Measurements from ENCODE around the gene TMEM161B.
"Not testable (repeated sequence)": the region's sequence is repeated elsewhere in the genome, so short reads cannot be mapped to it uniquely, and the experiment has no call there.

Gene TMEM161B

DNA sequence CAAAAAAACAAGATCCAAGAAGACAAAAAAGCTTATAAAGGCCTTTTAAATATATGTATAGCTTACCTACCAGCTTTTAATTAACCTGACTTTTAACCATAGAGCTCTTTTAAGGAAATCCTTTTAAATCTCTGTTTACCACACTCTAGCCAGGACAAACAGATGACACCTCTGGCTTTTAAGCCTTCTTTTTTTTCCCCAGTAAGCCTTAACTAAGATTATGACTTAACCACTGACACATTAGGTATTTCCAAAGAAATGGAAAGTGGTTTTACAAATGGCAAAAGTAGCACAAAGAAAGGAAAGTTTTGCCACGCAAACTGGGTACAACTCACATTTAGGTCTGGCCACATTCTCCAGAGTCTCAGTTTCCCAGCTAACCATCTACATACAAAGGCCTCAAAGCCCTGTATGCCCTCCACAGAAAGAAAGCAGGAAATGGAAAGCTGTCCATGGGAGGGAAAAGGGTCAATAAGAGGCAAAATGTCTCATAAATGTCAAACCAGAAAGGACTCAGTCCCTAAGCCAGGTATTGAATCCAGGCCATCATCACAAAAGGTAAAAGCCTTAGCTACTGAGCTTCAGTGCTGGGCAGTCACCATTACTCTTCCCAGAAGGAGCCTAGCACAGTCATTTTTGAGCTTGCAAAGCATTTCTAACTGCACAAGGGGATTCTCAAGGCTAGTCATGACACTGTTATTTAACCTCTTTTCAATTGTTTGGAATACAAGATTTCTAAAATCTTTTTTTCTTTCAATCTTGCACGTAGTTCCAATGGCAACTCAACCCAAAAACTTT lies 19.7 kb downstream of the TMEM161B start:
- DNase-seq, result no peak

DNA sequence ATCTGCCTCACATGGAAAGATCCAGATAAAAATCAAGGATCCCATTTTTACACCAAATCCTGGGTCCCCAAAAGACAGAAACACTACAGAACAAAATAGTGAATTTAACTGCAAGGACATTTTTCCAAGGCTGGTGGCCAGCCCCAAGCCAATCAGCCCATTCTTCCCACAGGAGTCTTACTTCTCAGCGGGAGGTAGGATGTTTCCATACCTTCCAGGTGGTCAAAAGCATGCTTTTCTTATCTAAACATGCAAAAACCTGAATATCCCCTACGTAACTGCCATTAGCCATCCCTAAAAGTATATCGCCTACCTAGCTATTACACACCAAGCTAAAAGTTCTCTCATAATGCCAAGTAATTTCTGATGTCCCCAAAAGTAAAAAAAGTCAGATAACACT lies 20.6 kb downstream of the TMEM161B start:
- DNase-seq, result no peak

DNA sequence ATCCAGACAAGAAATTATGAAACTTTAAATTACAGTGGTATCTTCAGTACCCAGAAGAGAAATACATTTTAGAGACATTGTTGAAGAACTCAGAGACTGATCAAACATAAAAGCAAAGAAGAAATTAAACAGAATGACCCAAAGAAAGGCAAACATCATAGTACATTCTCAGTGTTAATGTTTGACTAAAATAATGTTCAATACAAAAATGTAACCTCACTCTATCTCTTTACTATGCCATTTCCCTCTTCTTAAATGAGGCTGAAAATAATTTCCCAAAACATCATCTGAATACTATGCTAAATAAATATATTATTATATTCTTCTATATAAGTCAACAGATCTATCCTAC lies 22.8 kb downstream of the TMEM161B start:
- DNase-seq, result no peak

DNA sequence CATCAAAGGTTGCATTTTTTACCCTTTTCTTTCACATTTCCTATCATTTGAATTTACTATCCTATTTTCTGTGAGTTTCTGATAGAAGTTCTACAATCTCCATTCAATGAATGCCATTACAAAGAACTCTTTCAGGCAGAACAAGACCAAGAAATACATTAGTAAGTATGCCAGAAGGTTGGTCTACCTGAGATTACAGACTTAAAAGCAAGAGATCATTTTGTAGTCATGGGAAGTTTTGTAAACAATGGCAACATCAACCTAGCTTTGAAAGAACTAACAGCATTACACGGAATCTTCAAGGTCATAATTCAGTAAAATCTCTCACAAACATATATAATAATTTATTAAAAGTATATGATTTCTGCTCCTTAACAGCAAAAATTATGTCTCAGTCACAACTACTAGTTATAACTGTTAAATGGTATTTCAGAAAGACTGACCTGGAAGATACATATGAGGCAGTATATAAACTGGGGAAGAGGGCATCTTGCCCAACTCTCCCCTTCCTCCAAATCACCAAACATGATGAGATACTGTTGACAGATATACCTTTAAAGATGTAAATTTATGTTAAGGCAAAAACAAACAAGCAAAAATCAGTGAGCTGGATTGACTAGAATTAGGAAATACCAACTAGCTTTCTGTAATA lies 23.3 kb downstream of the TMEM161B start:
- DNase-seq, result no peak

DNA sequence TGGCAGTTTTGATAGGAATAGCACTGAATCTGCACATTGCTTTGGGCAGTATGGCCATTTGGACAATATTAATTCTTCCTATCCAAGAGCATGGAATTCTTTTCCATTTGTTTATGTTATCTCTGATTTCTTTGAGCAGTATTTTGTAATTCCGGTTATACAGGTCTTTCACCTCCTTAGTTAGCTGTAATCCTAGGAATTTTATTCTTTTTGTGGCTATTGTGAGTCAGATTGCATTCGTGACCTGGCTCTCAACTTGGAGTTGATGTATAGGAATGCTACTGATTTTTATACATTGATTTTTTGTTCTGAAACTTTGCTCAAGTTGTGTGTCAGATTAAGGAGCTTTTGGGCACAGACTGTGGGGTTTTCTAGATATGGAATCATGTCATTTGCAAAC lies 24.0 kb downstream of the TMEM161B start:
- no peak for DNase-seq

DNA sequence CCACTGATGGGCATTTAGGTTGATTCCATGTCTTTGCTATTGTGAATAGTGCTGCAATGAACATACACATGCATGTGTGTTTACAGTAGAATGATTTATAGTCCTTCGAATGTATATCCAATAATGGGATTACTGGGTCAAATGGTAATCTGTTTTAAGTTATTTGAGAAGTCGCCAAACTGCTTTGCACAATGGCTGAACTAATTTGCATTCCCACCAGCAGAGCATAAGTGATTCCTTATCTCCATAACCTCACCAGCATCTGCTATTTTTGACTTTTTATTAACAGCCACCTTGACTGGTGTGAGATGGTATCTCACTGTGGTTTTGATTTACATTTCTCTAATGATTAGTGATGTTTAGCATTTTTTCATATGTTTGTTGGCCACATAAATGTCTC lies 25.2 kb downstream of the TMEM161B start:
- not testable (repeated sequence) for DNase-seq

DNA sequence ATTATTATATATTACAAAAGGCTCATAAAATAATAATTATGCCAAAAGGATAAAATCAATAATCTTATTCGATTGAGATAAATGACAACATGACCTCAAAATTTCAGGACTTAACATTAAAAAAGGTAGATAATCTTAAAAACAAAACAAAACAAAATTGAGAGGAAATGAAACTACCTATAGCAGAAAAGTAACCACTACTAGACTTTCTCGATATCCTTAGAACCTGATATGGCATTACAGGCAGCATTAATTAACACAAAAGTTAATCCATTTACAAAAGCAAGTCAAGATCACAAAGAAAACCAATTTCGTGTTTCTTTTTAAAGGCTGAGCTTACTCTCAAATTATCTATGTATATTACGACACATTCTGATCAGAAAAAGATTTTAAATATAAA lies 29.9 kb downstream of the TMEM161B start:
- DNase-seq, result no peak

DNA sequence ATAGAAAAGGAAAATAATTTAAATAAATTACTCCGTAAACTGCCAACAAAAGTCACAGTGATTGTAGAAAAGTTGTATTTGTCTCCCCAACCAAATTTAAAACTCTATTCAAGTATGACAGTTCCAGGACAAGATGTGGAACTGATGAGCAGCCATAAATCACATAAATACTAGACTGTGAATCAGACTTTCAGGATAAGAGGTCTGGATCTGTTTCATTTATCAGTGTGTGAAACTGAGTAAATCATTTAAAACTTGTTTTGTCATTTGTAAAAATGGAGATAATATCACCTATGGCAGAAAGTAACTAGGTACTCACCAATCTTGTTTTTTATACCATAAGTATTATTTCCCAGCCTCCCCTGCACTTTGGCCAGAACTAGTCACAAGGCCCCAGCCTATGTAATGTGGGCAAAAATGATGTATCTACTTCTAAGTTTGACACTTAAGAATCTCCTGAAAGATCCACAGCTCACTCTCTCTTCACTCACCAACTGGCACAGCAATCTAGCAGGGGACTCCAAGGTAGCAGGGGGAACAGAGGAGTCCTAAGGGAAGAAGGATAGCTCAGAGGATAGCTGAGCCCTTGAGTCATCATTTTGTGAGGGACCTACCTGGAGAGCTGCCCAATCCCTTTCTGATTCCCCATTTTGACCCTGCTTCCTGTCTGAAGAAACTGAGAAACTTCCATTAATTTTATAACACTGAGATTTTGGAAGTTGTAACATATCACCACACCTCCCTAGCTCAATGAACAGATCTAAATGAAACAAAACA lies 31.6 kb downstream of the TMEM161B start:
- DNase-seq, result no peak

DNA sequence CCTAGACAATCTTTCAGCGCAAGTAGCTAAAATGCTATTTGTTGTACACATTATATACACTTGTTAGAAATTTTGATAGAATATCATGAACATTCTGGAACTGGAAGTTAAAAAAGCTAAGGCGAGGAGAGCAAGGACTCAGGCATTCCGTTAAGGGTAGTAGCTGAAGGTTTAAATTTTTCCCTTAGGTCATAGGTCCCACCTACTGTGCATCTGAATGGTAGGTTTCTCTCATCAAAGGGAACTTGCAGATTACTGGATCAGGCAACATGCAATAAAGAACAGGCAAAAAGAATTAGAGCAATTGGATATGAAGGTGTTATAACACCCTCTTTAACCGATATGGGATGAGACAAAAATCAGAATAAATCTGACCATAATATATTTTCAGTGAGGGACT lies 32.8 kb downstream of the TMEM161B start:
- no peak for DNase-seq

DNA sequence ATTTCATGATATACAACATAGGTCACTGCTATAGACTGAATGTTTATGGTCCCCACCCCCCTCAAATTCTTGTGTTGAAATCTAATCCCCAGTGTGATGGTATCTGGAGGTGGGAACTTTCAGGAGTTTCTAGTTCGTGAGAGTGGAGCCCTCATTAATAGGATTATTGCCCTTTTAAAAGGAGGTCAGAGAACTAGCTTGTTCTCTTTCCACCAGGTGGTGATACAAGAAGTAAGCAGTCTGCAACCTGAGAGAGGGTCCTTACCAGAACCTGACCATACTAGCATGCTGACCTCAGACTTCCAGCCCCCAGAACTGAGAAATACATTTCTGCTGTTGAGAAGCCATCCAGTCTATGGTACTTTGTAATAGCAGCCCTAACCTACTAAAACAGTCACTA lies 33.3 kb downstream of the TMEM161B start:
- no peak for DNase-seq

DNA sequence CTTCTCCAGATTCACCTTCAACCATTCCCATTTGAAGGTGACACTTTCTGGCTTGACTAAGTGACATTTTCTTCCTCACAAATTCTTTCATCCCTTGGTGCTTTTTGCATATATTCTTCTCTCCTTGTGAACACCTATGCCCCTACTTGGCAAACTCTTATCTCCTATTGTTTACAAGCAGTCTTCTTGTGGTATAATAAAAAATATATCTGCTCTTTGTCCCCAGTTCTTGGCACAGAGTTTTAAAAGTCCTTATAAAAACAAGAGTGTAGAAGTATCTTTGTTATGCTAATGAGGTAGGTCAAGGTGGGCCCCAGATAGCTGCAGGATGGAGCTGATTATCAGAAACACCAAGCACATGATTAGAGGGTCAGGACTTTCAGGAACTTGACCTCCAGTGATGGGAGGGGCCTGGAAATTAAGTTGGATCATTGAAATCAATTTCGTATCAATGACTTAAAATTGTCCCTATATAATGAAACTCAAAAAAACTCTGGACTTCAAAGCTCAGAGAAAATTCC lies 38.0 kb downstream of the TMEM161B start:
- DNase-seq, result no peak

DNA sequence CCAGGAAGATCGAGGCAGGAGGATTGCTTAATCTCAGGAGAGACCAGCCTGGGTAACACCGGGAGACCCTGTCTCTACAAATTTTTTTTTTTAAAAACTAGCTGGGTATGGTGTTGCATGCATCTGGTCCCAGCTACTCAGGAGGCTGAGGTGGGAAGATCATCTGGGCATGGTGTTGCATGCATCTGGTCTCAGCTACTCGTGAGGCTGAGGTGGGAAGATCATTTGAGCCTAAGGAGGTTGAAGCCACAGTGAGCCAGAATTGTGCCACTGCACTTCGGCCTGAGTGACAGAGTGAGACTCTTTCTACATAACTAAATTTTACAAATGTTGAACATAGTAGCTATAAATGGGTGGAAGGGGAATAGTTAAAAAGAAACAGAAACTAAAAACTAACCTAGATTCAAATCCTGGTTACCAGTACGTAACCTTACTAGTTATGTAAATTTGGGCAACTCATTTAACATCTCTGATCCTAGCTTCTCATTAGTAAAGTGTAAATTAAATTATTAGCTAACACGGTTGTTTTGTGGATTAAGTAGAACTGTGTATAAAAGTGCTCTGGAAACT lies 41.7 kb downstream of the TMEM161B start:
- no peak for DNase-seq

DNA sequence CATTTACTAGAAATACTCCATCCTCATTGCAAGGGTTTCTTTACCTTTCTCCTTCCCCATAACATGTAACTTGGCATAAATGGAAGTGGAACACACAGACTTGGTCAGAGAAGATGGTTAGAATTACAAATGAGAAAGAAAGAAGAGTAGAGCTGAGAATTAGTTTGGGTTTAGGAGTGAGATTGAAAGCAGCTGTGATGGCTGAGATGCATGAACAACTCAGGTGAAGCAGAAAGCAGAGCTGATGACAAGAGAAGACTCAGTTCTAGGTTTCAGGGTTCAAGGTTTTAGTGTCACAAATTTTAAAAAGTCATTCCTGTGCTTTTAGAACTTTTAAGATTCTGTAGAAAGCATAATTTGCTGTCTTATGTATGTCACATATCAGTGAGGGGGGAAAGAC lies 54.0 kb downstream of the TMEM161B start:
- DNase-seq, result no peak

DNA sequence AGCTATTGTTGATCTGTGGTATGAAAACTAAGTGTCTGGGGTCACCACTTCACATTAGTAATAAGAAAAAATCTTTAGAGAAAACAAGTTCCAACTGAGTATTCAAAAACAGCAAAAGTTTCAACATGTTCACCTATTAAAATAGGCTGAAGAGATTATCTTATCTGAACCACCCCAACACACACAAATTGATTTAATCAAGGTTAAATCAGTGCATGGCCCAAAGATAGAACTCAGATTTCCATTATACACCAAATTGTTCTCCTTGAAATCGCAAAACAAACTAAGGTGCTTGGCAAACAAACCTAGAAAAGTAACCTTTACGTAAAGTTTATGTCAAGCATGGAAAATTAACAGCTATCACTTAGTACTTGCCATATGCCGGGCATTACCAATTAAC lies 61.1 kb downstream of the TMEM161B start:
- DNase-seq, result no peak

DNA sequence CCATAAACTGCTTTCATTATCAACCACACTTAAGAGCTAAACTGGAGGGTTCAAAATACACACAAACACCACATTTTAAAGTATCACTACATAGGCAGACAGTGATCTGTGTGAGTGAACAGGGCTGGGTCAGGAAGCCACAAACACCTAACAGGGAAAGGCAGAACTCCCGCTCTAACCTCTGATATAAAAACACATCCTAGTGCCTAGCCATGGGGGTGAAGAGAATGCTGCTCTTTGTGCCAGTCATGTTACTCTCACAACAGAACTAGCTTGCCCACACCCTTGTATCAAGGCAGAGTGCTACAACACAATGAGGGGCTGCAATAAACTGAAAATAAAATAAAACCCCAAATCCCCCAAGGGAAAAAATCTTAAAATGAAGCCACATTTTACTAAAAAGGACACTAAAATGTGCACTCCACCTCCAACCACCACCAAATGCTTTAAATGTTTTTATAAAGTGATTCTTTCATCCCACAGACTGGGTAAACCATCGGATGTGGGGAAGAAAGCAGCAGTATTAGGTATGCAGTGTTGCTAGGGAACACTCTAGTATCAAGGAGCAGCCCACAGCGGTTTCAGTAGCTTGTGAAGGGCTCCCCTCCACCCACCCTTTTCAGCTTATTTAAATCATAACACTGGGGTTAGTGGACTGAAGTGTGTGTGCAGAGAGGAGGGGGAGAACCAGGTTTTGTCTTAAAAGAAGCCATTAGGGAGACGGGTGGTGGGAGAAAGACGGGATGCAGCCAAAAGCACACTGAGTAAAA lies 64.5 kb downstream of the TMEM161B start:
- peak; percentile 41 for DNase-seq

DNA sequence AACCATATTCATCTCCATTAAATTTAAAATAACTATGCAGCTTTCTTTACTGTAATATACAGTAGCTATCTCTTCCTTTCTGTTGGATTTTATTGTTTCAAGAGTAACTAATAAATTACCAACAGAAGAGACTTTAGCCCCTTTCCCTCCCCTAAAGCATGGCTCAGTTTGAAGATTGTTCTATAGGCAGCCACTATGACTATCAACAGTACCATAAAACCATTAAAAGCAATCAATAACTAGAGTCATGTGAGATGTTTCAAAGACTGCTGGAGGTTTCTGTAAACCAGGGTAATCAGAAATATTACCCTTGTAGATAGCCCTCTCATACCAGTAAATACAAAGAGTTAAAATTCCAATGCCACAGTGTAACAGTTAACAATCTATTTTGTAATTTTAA lies 73.0 kb downstream of the TMEM161B start:
- DNase-seq, result no peak

DNA sequence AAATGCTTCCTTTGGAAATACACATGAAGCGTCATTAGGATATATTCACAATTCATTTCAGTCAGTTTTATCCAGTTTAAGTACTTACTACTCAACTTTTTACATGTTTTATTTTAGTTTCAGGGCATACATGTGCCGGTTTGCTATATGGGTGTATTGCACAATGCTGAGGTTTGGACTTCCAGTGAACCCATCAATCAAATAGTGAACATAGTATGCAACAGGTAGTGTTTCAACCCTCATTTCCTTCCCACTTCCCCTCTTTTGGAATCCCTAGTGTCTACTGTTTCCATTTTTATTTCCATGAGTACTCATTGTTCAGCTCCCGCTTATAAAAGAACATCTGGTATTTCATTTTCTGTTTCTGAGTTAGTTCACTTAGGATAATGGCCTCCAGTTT lies 74.7 kb downstream of the TMEM161B start:
- no peak for DNase-seq

DNA sequence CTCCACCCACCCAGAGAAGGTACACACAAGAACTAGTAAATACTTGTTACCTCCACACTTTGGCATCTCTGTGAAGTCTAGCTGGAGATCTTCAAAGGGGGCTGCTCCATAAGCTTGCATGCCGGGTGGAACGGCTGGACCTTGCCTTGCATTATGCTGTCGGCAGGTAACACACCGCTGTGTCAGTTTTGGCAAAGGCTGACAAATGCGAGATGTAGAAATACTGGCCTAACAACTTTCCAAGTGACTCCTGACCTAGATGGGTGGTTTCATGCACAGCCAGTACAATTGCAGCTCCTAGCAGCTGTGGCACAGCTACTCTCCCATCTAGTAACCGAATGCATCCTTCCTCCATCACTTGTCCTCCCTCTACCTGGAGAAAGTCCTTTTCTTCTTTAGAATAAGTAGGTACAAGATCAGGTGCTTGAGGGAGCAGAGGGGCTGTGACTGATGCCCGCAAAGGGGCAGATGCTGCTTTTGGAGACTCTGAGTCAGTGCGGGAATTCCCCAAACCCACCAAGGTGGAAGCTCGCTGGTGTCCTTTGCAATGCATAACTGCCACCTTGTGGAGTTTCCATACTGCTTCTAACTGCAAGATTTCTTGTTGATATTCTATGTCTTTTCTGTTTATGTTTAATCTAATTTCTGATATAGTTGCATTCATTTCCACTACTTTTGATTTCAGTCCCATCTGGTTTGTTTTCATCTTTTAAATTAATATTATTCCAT lies 78.4 kb downstream of the TMEM161B start:
- no peak for DNase-seq

DNA sequence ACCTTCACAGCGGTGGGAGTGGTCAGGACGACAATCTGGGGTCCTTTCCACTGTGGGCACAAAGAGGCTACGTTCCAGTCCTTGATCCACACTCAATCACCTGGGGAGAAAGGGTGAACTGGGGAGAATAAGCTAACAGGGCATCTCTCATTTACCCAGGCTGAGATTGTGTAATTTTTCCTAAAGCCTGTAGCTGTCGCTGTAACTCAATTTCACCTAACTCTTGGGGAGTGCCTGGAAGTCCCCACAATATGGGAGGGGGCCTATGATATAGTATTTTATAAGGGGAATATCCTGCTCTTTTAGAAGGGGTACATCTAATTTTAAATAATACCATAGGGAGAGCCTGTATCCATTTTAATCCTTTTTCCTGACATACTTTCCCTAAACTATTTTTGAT lies 79.2 kb downstream of the TMEM161B start:
- not testable (repeated sequence) for DNase-seq

DNA sequence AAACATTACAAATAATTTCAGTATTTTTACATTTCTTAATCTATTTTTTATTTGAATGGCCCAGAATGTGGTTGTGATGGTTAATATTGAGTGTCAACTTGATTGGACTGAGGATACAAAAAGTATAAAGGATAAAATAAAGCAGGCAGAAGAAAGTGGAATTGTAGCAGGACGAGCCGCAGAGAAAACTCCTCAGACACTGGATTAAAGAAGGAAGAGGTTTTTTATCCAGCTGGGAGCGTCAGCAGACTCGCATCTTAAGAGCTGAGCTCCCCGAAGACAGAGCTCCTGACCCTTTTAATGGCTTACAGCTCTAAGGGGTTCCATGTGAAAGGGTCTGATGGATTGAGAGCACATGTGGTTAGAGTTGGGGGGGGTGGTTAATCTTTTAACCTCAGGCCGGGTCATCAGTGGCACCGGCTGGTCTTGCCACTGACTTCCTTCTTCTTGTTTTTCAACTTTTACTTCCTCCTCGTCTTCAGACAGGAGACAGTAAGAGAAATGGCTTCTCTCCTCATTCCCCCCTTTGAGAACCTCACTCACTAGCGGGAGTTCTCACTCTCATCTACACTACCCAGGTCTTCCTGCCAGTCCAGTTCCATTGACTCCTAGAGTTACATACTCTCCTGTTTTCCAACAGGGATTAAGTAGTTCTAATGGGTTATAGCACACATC lies 80.0 kb downstream of the TMEM161B start:
- no peak for DNase-seq

DNA sequence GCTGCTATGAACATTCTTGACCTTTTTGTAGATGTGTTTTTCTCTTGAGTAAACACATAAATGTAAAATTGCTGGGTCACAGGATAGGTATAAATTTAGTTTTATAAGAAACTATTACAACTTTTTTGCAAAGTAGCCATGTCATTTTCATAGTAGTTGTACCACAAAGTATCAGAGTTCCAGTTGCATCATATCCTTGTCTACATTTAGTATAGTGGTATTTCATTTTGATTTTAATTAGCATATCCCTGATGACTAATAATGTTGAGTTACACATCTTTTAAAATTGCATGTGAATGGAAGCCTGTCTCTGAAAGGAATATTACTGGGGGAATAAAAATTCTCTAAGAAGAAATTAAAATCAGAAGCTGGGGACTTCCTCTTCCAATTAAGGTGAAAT lies 85.4 kb downstream of the TMEM161B start:
- no peak for DNase-seq
